Central memory CD8-positive, alpha-beta T cell (primary cell): ENCODE measurements around the gene TARBP1.
A peak's percentile ranks its signal among the peaks of the same experiment; 100 is the strongest.
"Not testable (repeated sequence)": the region's sequence is repeated elsewhere in the genome, so short reads cannot be mapped to it uniquely, and the experiment has no call there.

Source experiments
- ATAC-seq: fragments of 150-1000 bp; cut with Tn5 transposase; replicated peaks from 2 replicates; pipeline ENCODE4 v1.10.0; 2022; ENCODE audit warnings: mild to moderate bottlenecking, moderate FRiP score, moderate number of reproducible peaks; ENCODE audit not compliant: poor library complexity, severe bottlenecking; ENCODE audit errors: extremely low read depth
- DNase-seq, 2 donors: peaks; one replicate each; pipeline ENCODE4 v3.0.0; 2021; ENCODE audit warnings: low spot score in 2 of 2
- H3K27ac Mint-ChIP-seq: one replicate; pipeline ENCODE4 v1.8.0; 2022; ENCODE audit warnings: low read depth, mild to moderate bottlenecking, moderate library complexity, mixed read lengths
- H3K27me3 Mint-ChIP-seq: one replicate; pipeline ENCODE4 v1.8.0; 2022; ENCODE audit warnings: mixed read lengths
- H3K36me3 Mint-ChIP-seq: one replicate; pipeline ENCODE4 v1.8.0; 2022; ENCODE audit warnings: mild to moderate bottlenecking, moderate library complexity, mixed read lengths; ENCODE audit not compliant: insufficient read depth
- H3K4me1 Mint-ChIP-seq: one replicate; pipeline ENCODE4 v1.8.0; 2022; ENCODE audit warnings: mixed read lengths
- H3K4me3 Mint-ChIP-seq: one replicate; pipeline ENCODE4 v1.8.0; 2022; ENCODE audit warnings: mild to moderate bottlenecking, moderate library complexity, mixed read lengths
- H3K9me3 Mint-ChIP-seq: one replicate; pipeline ENCODE4 v1.8.0; 2022; ENCODE audit warnings: mixed read lengths

TARBP1 gene

DNA sequence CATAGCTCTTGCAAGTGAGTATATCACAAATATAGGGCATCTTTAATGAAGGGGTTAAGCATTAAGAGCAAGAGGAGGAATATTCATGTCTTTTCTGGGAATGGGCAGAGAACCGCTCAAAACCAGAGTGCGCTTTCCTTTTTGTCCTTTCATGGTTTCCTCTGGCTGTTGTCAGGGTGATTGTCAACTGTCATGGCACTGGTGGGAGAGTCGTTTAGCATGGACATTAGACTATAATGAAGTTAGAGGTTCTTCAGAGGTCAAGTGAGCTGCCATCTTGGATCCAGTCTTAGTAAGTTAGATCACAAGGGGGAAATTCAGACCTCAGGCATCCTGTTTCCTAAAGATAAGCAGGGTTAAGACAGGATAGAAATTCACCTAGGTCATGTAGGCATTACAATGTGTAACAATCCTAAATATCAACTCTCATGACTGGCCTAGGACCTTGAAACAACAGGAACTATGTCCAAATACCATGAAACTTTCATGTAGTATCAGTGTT is 117.8 kb downstream of the TARBP1 start:
- ATAC-seq (no peak), DNase-seq (no peak)
- peaks cover 2% of the 10 kb centered on the region for H3K36me3 Mint-ChIP-seq
- H3K4me1 Mint-ChIP-seq: peaks cover 20% of the 10 kb centered on the region
- H3K27ac Mint-ChIP-seq: no peak overlapping the region
- H3K27me3 Mint-ChIP-seq: no peaks in the 10 kb centered on the region
- H3K9me3 Mint-ChIP-seq: no peaks in the 10 kb centered on the region
- no peak overlapping the region for H3K4me3 Mint-ChIP-seq

DNA sequence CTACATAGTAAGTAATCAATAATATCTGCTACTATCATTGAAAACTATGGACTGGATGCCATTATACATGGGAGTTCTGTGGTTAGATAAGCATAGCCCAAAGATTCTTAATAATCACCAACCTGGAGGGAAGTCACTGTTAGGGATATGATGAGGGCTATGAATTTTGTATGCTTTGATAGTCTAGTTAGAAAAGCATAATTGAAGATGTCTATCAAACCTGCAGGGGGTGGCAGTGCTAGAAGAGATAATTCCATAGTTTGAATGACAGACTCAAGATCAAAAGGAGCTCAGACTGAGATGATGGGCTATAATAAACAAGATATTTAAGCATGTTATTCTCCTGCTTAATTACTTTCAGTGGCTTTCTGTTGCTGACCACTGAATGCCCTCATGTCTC is 121.1 kb downstream of the TARBP1 start:
- ATAC-seq: no peak
- H3K9me3 Mint-ChIP-seq: no peaks in the 10 kb centered on the region
- H3K36me3 Mint-ChIP-seq: peaks cover under 1% of the 10 kb centered on the region
- no peak for DNase-seq
- peaks cover 20% of the 10 kb centered on the region for H3K4me1 Mint-ChIP-seq
- peak overlapping the region; percentile 77 for H3K4me3 Mint-ChIP-seq
- H3K27me3 Mint-ChIP-seq: peaks cover 8% of the 10 kb centered on the region
- H3K27ac Mint-ChIP-seq: peak overlapping the region; percentile 88

DNA sequence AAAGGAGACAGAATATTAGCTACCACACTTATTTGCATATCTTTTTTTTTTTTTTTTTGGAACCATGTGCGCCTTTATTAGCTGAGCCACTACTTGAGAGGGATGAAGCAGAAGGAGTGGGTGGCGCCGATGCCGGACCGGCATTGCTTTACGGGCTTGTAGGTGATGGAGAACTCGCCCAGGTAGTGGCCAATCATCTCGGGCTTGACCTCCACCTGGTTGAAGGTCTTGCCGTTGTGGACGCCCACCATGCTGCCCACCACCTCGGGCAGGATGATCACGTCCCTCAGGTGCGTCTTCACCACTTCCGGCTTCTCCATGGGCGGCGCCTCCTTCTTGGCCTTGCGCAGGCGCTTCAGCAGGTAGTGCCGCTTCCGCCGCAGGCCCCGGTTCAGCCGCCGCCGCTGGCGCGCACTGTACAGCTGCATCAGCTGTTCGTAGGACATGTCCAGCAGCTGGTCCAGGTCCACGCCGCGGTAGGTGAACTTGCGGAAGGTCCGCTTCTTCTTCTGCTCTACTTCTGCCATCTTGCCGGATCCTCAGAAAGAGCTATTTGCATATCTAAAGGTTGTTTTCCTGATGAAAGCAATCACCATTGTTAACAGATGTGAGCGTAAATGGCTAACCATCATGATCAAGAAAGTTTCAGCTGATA is 122.2 kb downstream of the TARBP1 start:
- not testable (repeated sequence) for H3K36me3 Mint-ChIP-seq, H3K9me3 Mint-ChIP-seq
- peak; percentile 82 for ATAC-seq
- peak overlapping the region; percentile 77 for H3K4me3 Mint-ChIP-seq
- H3K4me1 Mint-ChIP-seq: peaks cover 20% of the 10 kb centered on the region
- H3K27me3 Mint-ChIP-seq: peaks cover 15% of the 10 kb centered on the region
- peak; percentile 26 to 30 for DNase-seq
- peak overlapping the region; percentile 88 for H3K27ac Mint-ChIP-seq

DNA sequence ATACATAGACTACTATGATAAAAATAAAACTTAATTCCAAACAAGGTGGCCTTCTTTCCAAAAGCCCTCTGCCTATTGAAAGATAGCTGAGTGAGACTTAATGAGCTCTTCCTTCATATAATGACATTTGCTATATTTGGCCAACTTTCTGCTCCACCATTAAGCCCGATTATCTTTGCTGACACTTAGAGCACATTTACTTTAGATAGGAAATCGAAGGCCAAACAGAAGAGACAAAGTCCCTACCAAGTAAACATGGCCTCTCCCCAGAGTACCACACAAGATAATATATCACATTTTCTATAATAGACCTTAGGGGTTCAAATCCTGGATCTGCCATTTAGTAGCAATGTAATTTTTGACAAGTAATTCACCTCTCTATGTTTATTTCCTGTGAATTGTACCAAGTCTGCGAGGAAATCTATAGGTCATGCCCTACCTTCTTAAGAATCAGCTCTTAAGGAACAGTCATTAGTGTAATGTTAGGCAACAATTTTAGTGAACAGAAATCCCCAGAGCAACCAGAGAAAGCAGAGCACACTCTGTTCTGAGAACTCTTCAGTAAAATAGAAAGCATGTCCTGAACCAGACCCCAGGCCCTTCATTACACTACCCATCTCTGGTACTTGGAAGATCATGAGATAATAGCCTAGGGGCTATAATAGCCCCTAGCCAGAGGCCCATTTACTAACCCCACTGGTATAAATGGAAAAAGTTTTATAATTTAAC is 123.0 kb downstream of the TARBP1 start:
- H3K9me3 Mint-ChIP-seq: no peaks in the 10 kb centered on the region
- H3K4me1 Mint-ChIP-seq: peaks cover 20% of the 10 kb centered on the region
- H3K4me3 Mint-ChIP-seq: peak overlapping the region; percentile 77
- ATAC-seq: no peak
- DNase-seq: no peak
- no peaks in the 10 kb centered on the region for H3K36me3 Mint-ChIP-seq
- peaks cover 23% of the 10 kb centered on the region for H3K27me3 Mint-ChIP-seq
- H3K27ac Mint-ChIP-seq: peak overlapping the region; percentile 88

DNA sequence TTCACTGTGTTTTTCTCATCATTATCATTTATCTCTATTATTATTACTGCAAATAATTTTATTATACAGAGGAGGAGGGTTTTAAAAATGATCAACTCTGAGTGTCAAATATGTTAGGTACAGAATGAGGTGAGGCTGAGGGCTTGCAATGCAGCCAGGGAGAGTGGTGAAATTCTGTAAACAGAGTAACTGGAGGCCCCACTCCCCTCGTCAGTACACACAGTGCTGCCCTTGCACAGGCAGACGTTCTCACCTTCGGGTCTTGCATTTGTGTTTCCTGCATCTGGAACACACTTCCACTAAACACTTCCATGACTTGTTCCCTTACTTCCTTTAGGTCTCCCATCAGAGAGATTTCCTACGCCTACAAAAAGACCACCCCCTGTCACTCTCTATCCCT is 130.0 kb downstream of the TARBP1 start:
- ATAC-seq: no peak
- Mint-ChIP-seq H3K27me3 (peaks cover 43% of the 10 kb centered on the region), H3K36me3 (no peaks in the 10 kb centered on the region), H3K4me3 (no peak overlapping the region), H3K4me1 (no peaks in the 10 kb centered on the region), H3K9me3 (no peaks in the 10 kb centered on the region), H3K27ac (no peak overlapping the region)
- no peak for DNase-seq

DNA sequence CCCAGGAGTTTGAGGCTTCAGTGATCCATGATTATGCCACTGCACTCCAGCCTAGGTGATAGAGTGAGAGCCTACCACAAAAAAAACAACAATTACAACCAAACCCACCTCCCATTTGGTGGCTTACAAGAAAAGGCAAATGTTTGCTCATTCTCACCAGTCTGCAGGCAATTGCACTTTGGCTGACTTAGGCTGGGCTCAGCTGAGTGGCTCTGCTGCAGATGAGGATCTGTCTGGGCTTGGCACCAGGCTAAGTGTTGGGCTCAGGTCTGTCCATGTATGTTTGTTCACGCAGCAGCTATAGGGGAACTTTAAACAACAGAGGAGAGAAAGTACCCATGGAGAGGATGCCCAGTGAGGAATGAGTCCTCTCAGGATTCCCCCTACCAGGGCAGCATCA is 133.7 kb downstream of the TARBP1 start:
- DNase-seq (no peak), ATAC-seq (no peak)
- Mint-ChIP-seq H3K36me3 (no peaks in the 10 kb centered on the region), H3K4me3 (no peak overlapping the region), H3K9me3 (peaks cover 2% of the 10 kb centered on the region), H3K27me3 (peaks cover 22% of the 10 kb centered on the region), H3K27ac (no peak overlapping the region), H3K4me1 (no peaks in the 10 kb centered on the region)

DNA sequence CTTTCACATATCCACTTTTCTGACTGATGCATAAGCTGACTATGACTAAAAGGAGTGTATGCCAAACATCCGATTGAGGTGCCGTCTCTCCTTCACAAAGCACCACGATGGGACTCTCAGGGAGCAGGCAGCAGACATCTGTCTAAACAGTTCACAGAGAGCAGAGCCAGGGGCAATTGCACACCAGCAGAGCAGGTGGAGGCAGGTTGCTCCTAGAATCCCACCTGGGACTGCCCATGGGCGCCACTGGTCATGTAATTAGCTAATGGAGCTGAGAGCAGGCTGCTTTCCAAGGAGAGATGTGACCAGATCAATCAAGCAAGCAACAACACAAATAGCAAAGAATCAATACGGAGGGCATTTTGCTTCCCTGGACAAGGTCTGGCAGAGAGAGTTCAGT is 136.2 kb downstream of the TARBP1 start:
- H3K27me3 Mint-ChIP-seq: peaks cover 12% of the 10 kb centered on the region
- no peaks in the 10 kb centered on the region for H3K4me1 Mint-ChIP-seq
- no peak overlapping the region for H3K4me3 Mint-ChIP-seq
- peaks cover 5% of the 10 kb centered on the region for H3K9me3 Mint-ChIP-seq
- no peak overlapping the region for H3K27ac Mint-ChIP-seq
- no peak for DNase-seq
- ATAC-seq: no peak
- no peaks in the 10 kb centered on the region for H3K36me3 Mint-ChIP-seq
